Fibroblast of lung (primary cell): ENCODE results near the gene TUBB4B.

Source experiments
- CTCF ChIP-seq, 2 donors: IDR thresholded peaks in 1 of 2; conservative IDR thresholded peaks in 1 of 2; 1 replicate in 1 of 2; 2 replicates in 1 of 2; pipeline ENCODE4 v1.5.1; 2011 to 2012; ENCODE audit warnings: low read length in 2 of 2, control low read depth in 1 of 2, inconsistent platforms in 1 of 2, low read depth in 1 of 2, mild to moderate bottlenecking in 1 of 2
- EZH2 ChIP-seq: IDR thresholded peaks from 2 replicates; pipeline ENCODE4 v1.5.1; 2012; ENCODE audit warnings: low read length, control low read depth, mild to moderate bottlenecking; ENCODE audit errors: missing control alignments

GRCh38 chr9:137277329-137278041 is 36.4 kb downstream of the TUBB4B start, which contains the start of gene TOR4A:
- peak in 1 of 2 donors; percentile 6 for TF ChIP-seq CTCF (conservative IDR thresholded peaks at IDR 0.05 in 1 of 2, IDR thresholded peaks at IDR 0.05 in 1 of 2; ENCODE audit: low read depth in 1 of 2, low read length in 2 of 2)
- TF ChIP-seq EZH2 = no peak
